Measurements from ENCODE around the gene DCPS.
"Not testable (repeated sequence)": the region's sequence is repeated elsewhere in the genome, so short reads cannot be mapped to it uniquely, and the experiment has no call there.

GRCh38 chr11:126308771-126309170, 4.9 kb downstream of the DCPS start:
- TF ChIP-seq, protein P1, sequence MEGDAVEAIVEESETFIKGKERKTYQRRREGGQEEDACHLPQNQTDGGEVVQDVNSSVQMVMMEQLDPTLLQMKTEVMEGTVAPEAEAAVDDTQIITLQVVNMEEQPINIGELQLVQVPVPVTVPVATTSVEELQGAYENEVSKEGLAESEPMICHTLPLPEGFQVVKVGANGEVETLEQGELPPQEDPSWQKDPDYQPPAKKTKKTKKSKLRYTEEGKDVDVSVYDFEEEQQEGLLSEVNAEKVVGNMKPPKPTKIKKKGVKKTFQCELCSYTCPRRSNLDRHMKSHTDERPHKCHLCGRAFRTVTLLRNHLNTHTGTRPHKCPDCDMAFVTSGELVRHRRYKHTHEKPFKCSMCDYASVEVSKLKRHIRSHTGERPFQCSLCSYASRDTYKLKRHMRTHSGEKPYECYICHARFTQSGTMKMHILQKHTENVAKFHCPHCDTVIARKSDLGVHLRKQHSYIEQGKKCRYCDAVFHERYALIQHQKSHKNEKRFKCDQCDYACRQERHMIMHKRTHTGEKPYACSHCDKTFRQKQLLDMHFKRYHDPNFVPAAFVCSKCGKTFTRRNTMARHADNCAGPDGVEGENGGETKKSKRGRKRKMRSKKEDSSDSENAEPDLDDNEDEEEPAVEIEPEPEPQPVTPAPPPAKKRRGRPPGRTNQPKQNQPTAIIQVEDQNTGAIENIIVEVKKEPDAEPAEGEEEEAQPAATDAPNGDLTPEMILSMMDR (IDR thresholded peaks at IDR 0.05) = not testable (repeated sequence)
- not testable (repeated sequence) for TF ChIP-seq EZH2 (IDR thresholded peaks at IDR 0.05)
